HTR-8/SVneo (cell line): ENCODE data around the gene GLUL.

Experiments
- DNase-seq: peaks from one replicate; pipeline ENCODE4 v3.0.0; 2011; ENCODE audit warnings: low spot score, mixed read lengths; ENCODE audit not compliant: insufficient read length
- FAIRE-seq: peaks from 2 replicates; lab custom pipeline; 2011; peaks lifted over from hg19 to GRCh38; lab: Jason Lieb, UNC

GLUL gene

GRCh38 chr1:182391362-182392049, at the start of gene GLUL:
TSS of gene GLUL (minus strand) at chr1:182391790. CDS start at chr1:182388737, 3,053 bp downstream.
- FAIRE-seq = no peak
- peak; percentile 92 for DNase-seq

GRCh38 chr1:182438326-182438725, 46.7 kb upstream of the GLUL start:
- FAIRE-seq (no peak), DNase-seq (no peak)

GRCh38 chr1:182433580-182433979, 42.0 kb upstream of the GLUL start:
- DNase-seq (no peak), FAIRE-seq (no peak)

- FAIRE-seq (no peak), DNase-seq (no peak)
Observed at GRCh38 chr1:182431278-182431677, 39.7 kb upstream of the GLUL start.

- no peak for FAIRE-seq
Observed at GRCh38 chr1:182430263-182431068, 38.9 kb upstream of the GLUL start.

GRCh38 chr1:182428043-182428442, 36.5 kb upstream of the GLUL start:
- FAIRE-seq = no peak
- no peak for DNase-seq

More at GRCh38 chr1:182430263-182431068, 38.9 kb upstream of the GLUL start:
- peak; percentile 13 for DNase-seq

- FAIRE-seq (no peak), DNase-seq (no peak)
Observed at GRCh38 chr1:182426442-182427430, 35.1 kb upstream of the GLUL start.

- no peak for DNase-seq
- FAIRE-seq = no peak
Observed at GRCh38 chr1:182415789-182416188, 24.2 kb upstream of the GLUL start.

GRCh38 chr1:182413969-182414368, 22.4 kb upstream of the GLUL start:
- FAIRE-seq = no peak
- no peak for DNase-seq

GRCh38 chr1:182413486-182413885, 21.9 kb upstream of the GLUL start:
- no peak for DNase-seq
- no peak for FAIRE-seq

- FAIRE-seq = no peak
Observed at GRCh38 chr1:182410620-182411273, 19.2 kb upstream of the GLUL start.

GRCh38 chr1:182410138-182410537, 18.5 kb upstream of the GLUL start:
- DNase-seq = no peak
- FAIRE-seq = no peak

More at GRCh38 chr1:182410620-182411273, 19.2 kb upstream of the GLUL start:
- DNase-seq = no peak

GRCh38 chr1:182408435-182409075, 17.0 kb upstream of the GLUL start:
- no peak for FAIRE-seq
- DNase-seq = no peak

GRCh38 chr1:182407724-182408123, 16.1 kb upstream of the GLUL start:
- FAIRE-seq (no peak), DNase-seq (no peak)

GRCh38 chr1:182406012-182406411, 14.4 kb upstream of the GLUL start:
- no peak for FAIRE-seq

GRCh38 chr1:182405578-182405977, 14.0 kb upstream of the GLUL start:
- no peak for DNase-seq
- no peak for FAIRE-seq

More at GRCh38 chr1:182406012-182406411, 14.4 kb upstream of the GLUL start:
- DNase-seq = no peak

- DNase-seq = no peak
Observed at GRCh38 chr1:182404781-182405180, 13.2 kb upstream of the GLUL start.

GRCh38 chr1:182400567-182400966, 9.0 kb upstream of the GLUL start, which contains the start of gene TEDDM1:
TSS of gene TEDDM1 (minus strand) at chr1:182400667. CDS start at chr1:182400485, 182 bp downstream.
- FAIRE-seq = no peak
- no peak for DNase-seq

More at GRCh38 chr1:182404781-182405180, 13.2 kb upstream of the GLUL start:
- FAIRE-seq = no peak
